OCI-LY1 (cell line): Measurements from ENCODE around the gene IQSEC3.

Experiments
- H2AFZ ChIP-seq: fragments of 200-600 bp; sonication (generic), shearing (Covaris generic); 2 replicates; pipeline ENCODE4 v1.6.0; 2014; ENCODE audit warnings: antibody characterized with exemption, mild to moderate bottlenecking, low read length
- H3F3A ChIP-seq: fragments of 200-600 bp; sonication (generic), shearing (Covaris generic); 2 replicates; pipeline ENCODE4 v1.6.0; 2014; ENCODE audit warnings: mild to moderate bottlenecking, antibody characterized with exemption, low read length, moderate library complexity; ENCODE audit not compliant: insufficient read depth
- H3K27ac ChIP-seq: fragments of 200-600 bp; sonication (generic); 2 replicates; pipeline ENCODE4 v1.5.1; 2014; ENCODE audit warnings: low read length, mixed run types, mild to moderate bottlenecking, low read depth; ENCODE audit not compliant: poor library complexity, severe bottlenecking
- H3K27me3 ChIP-seq: fragments of 200-600 bp; sonication (generic); 2 replicates; pipeline ENCODE4 v1.6.0; 2014; ENCODE audit warnings: antibody characterized with exemption, mild to moderate bottlenecking, low read length, moderate library complexity; ENCODE audit not compliant: insufficient read depth
- H3K36me3 ChIP-seq: fragments of 200-600 bp; sonication (generic); 2 replicates; pipeline ENCODE4 v1.6.1; 2014; ENCODE audit warnings: mild to moderate bottlenecking, antibody characterized with exemption, low read length, moderate library complexity, mixed read lengths; ENCODE audit not compliant: insufficient read depth
- H3K4me1 ChIP-seq: fragments of 200-600 bp; sonication (generic); 2 replicates; pipeline ENCODE4 v1.5.1; 2014; ENCODE audit warnings: mild to moderate bottlenecking, low read length, moderate library complexity; ENCODE audit not compliant: insufficient read depth, severe bottlenecking
- H3K4me2 ChIP-seq: fragments of 200-600 bp; sonication (generic), shearing (Covaris generic); 2 replicates; pipeline ENCODE4 v1.6.1; 2014; ENCODE audit warnings: low read length
- H3K4me3 ChIP-seq: fragments of 200-600 bp; sonication (generic); 2 replicates; pipeline ENCODE4 v1.5.1; 2014; ENCODE audit warnings: low read length, low read depth, mild to moderate bottlenecking, mixed read lengths; ENCODE audit not compliant: poor library complexity, severe bottlenecking
- H3K79me2 ChIP-seq: fragments of 200-600 bp; shearing (Covaris generic); 2 replicates; pipeline ENCODE4 v1.6.1; 2016; ENCODE audit warnings: mixed run types, low read length, mixed read lengths; ENCODE audit not compliant: insufficient read depth
- H3K9ac ChIP-seq: fragments of 200-600 bp; sonication (generic), shearing (Covaris generic); 2 replicates; pipeline ENCODE4 v1.6.1; 2014; ENCODE audit warnings: mild to moderate bottlenecking, low read length, mixed read lengths
- H3K9me2 ChIP-seq: fragments of 200-600 bp; sonication (generic), shearing (Covaris generic); 2 replicates; pipeline ENCODE4 v1.6.1; 2014; ENCODE audit warnings: low read depth, mild to moderate bottlenecking, low read length, mixed read lengths
- H3K9me3 ChIP-seq: fragments of 200-600 bp; shearing (Covaris generic); 2 replicates; pipeline ENCODE4 v1.6.1; 2014; ENCODE audit warnings: low read length, mixed read lengths
- H4K20me1 ChIP-seq: fragments of 200-600 bp; sonication (generic), shearing (Covaris generic); 2 replicates; pipeline ENCODE4 v1.6.0; 2016; ENCODE audit warnings: mild to moderate bottlenecking, low read length; ENCODE audit not compliant: insufficient read depth
- EZH2 ChIP-seq: fragments of 200-600 bp; sonication (generic), shearing (Covaris generic); IDR thresholded peaks from 2 replicates; pipeline ENCODE4 v1.8.0; 2017; ENCODE audit warnings: borderline replicate concordance, mixed run types, mild to moderate bottlenecking, antibody characterized with exemption, low read length, moderate library complexity, mixed read lengths
- TF ChIP-seq, protein P1 (sequence below): fragments of 200-600 bp; sonication (generic), shearing (Covaris generic); IDR thresholded peaks from 2 replicates; pipeline ENCODE4 v1.5.1; 2017; ENCODE audit warnings: mild to moderate bottlenecking, antibody characterized with exemption, low read length, moderate library complexity, mixed read lengths

IQSEC3 gene

GRCh38 chr12:191541-191940 is 125.0 kb downstream of the IQSEC3 start:
- Histone ChIP-seq H3K4me3 (no peak overlapping the region), H3K4me2 (no peak overlapping the region), H3K79me2 (no peaks in the 10 kb centered on the region), H4K20me1 (no peaks in the 10 kb centered on the region), H3K9me3 (no peaks in the 10 kb centered on the region), H3K9me2 (no peaks in the 10 kb centered on the region), H2AFZ (no peak overlapping the region), H3K4me1 (no peaks in the 10 kb centered on the region), H3F3A (no peaks in the 10 kb centered on the region), H3K9ac (no peak overlapping the region), H3K27ac (no peak overlapping the region), H3K36me3 (no peaks in the 10 kb centered on the region), H3K27me3 (peaks cover 8% of the 10 kb centered on the region; the same call in 1 of the 2 replicates)
- TF ChIP-seq, protein P1, sequence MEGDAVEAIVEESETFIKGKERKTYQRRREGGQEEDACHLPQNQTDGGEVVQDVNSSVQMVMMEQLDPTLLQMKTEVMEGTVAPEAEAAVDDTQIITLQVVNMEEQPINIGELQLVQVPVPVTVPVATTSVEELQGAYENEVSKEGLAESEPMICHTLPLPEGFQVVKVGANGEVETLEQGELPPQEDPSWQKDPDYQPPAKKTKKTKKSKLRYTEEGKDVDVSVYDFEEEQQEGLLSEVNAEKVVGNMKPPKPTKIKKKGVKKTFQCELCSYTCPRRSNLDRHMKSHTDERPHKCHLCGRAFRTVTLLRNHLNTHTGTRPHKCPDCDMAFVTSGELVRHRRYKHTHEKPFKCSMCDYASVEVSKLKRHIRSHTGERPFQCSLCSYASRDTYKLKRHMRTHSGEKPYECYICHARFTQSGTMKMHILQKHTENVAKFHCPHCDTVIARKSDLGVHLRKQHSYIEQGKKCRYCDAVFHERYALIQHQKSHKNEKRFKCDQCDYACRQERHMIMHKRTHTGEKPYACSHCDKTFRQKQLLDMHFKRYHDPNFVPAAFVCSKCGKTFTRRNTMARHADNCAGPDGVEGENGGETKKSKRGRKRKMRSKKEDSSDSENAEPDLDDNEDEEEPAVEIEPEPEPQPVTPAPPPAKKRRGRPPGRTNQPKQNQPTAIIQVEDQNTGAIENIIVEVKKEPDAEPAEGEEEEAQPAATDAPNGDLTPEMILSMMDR: no peak

- no peak overlapping the region for H3K4me2 ChIP-seq
- no peaks in the 10 kb centered on the region for H3K4me1 ChIP-seq
- H3K27ac ChIP-seq: no peak overlapping the region
- TF ChIP-seq, protein P1: no peak
- no peak for TF ChIP-seq EZH2
- H2AFZ ChIP-seq: no peak overlapping the region
- H3K9me3 ChIP-seq: no peaks in the 10 kb centered on the region
- no peaks in the 10 kb centered on the region for H3K36me3 ChIP-seq
- no peak overlapping the region for H3K4me3 ChIP-seq
- H3K9me2 ChIP-seq: no peaks in the 10 kb centered on the region
- H4K20me1 ChIP-seq: no peaks in the 10 kb centered on the region
- H3F3A ChIP-seq: no peaks in the 10 kb centered on the region
- no peak overlapping the region for H3K9ac ChIP-seq
- H3K27me3 ChIP-seq: peaks cover 8% of the 10 kb centered on the region; the same call in 1 of the 2 replicates
- no peaks in the 10 kb centered on the region for H3K79me2 ChIP-seq
Observed at GRCh38 chr12:193261-193660, 126.7 kb downstream of the IQSEC3 start.

GRCh38 chr12:194276-194675 is 127.7 kb downstream of the IQSEC3 start:
- no peaks in the 10 kb centered on the region for H3K4me1 ChIP-seq
- no peak overlapping the region for H3K9ac ChIP-seq
- H3K9me3 ChIP-seq: no peaks in the 10 kb centered on the region
- no peak overlapping the region for H2AFZ ChIP-seq
- H4K20me1 ChIP-seq: no peaks in the 10 kb centered on the region
- no peaks in the 10 kb centered on the region for H3K79me2 ChIP-seq
- H3K4me2 ChIP-seq: no peak overlapping the region
- H3K4me3 ChIP-seq: no peak overlapping the region
- H3K27me3 ChIP-seq: peaks cover 8% of the 10 kb centered on the region; the same call in 1 of the 2 replicates
- H3K9me2 ChIP-seq: no peaks in the 10 kb centered on the region
- TF ChIP-seq, protein P1: no peak
- TF ChIP-seq EZH2: no peak
- H3K27ac ChIP-seq: no peak overlapping the region
- H3F3A ChIP-seq: no peaks in the 10 kb centered on the region
- H3K36me3 ChIP-seq: no peaks in the 10 kb centered on the region
